Measurements from ENCODE around the gene PLSCR4.

PLSCR4 gene

GRCh38 chr3:146156666-146157314 is 94.1 kb downstream of the PLSCR4 start:
- Histone ChIP-seq H3K36me3 (ENCODE audit: control insufficient read depth in 4 of 4, insufficient read depth in 4 of 4, low read length in 3 of 4) (no peaks in the 10 kb centered on the region), H3K4me3 (ENCODE audit: control insufficient read depth in 1 of 7, extremely low read depth in 1 of 7, insufficient read depth in 4 of 7, low read depth in 2 of 7, low read length in 6 of 7) (peak overlapping the region in 4 of 7 experiments; percentile 31 to 57 (median 48)), H3K9me3 (ENCODE audit: control extremely low read depth in 1 of 5, control insufficient read depth in 4 of 5, insufficient read depth in 2 of 5, low read depth in 1 of 5, low read length in 4 of 5) (no peaks in the 10 kb centered on the region), H3K27ac (ENCODE audit: insufficient read depth in 1 of 2, low read depth in 1 of 2, low read length in 2 of 2, poor library complexity in 1 of 2, severe bottlenecking in 2 of 2) (peak overlapping the region; percentile 69 to 90), H3K4me1 (ENCODE audit: control extremely low read depth in 1 of 4, control insufficient read depth in 4 of 4, insufficient read depth in 4 of 4, low read length in 3 of 4) (peaks cover 12 to 71% (median 33%) of the 10 kb centered on the region in 4 experiments), H3K27me3 (replicated peaks in 2 of 5; ENCODE audit: control insufficient read depth in 4 of 5, insufficient read depth in 5 of 5, low read length in 4 of 5) (peaks cover 0 to 2% (median 0%) of the 10 kb centered on the region in 5 experiments)
- peak; percentile 53 to 74 (median 64) for DNase-seq
- CTCF ChIA-PET, result interaction anchor here (0.7 to 8.0 kb wide), 11 partner anchors 9 to 417 kb away, joined by 3 to 43 read pairs (median 4); no protein-coding TSS in a partner anchor
- WGBS (ENCODE audit: insufficient coverage), result 12% methylated on average over 3 of the region's 3 CpGs
- POLR2A ChIA-PET, result no interaction called here

DNA sequence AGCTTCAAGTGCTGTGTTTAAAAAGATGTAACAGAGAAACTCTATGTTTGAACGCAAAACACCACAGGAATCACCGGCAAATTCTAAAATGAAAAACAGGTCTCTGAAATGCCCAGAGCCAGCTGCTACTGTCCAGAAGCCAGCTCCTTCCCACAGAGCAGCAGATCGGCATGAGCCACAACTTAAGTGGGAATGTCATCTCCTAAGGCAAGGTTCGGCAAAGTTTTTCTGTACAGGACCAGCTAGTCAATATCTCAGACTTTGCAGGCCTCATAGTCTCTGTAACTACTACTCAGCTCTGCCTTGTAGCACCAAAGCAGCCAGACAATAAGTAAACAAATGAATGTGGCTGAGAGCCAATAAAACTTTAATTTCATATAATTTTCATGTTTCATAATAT is 94.8 kb downstream of the PLSCR4 start:
- Histone ChIP-seq H3K4me3 (ENCODE audit: control insufficient read depth in 1 of 7, extremely low read depth in 1 of 7, insufficient read depth in 4 of 7, low read depth in 2 of 7, low read length in 6 of 7) (peak overlapping the region in 2 of 7 experiments; percentile 31 to 57), H3K36me3 (ENCODE audit: control insufficient read depth in 4 of 4, insufficient read depth in 4 of 4, low read length in 3 of 4) (no peaks in the 10 kb centered on the region), H3K27ac (ENCODE audit: insufficient read depth in 1 of 2, low read depth in 1 of 2, low read length in 2 of 2, poor library complexity in 1 of 2, severe bottlenecking in 2 of 2) (peak overlapping the region; percentile 69 to 90), H3K4me1 (ENCODE audit: control extremely low read depth in 1 of 4, control insufficient read depth in 4 of 4, insufficient read depth in 4 of 4, low read length in 3 of 4) (peaks cover 10 to 66% (median 27%) of the 10 kb centered on the region in 4 experiments), H3K9me3 (ENCODE audit: control extremely low read depth in 1 of 5, control insufficient read depth in 4 of 5, insufficient read depth in 2 of 5, low read depth in 1 of 5, low read length in 4 of 5) (no peaks in the 10 kb centered on the region), H3K27me3 (replicated peaks in 2 of 5; ENCODE audit: control insufficient read depth in 4 of 5, insufficient read depth in 5 of 5, low read length in 4 of 5) (peaks cover 0 to 2% (median 0%) of the 10 kb centered on the region in 5 experiments)
- DNase-seq, result peak in 1 of 3 donors; percentile 13
- 77% methylated on average over 4 of the region's 4 CpGs for WGBS (ENCODE audit: insufficient coverage)
- CTCF ChIA-PET, result interaction anchor here (0.7 to 8.0 kb wide), 8 partner anchors 9 to 418 kb away, joined by 3 to 43 read pairs (median 4); no protein-coding TSS in a partner anchor
- POLR2A ChIA-PET, result no interaction called here

- H3K36me3 ChIP-seq (ENCODE audit: control insufficient read depth in 4 of 4, insufficient read depth in 4 of 4, low read length in 3 of 4), result no peaks in the 10 kb centered on the region
- no peaks in the 10 kb centered on the region for H3K9me3 ChIP-seq (ENCODE audit: control extremely low read depth in 1 of 5, control insufficient read depth in 4 of 5, insufficient read depth in 2 of 5, low read depth in 1 of 5, low read length in 4 of 5)
- WGBS (ENCODE audit: insufficient coverage), result 80% methylated on average over 1 of the region's 2 CpGs
- ChIA-PET POLR2A (no interaction called here), CTCF (interaction anchor here (8.0 kb wide), 1 partner anchor 34 kb away, joined by 43 read pairs; no protein-coding TSS in a partner anchor)
- H3K27ac ChIP-seq (ENCODE audit: insufficient read depth in 1 of 2, low read depth in 1 of 2, low read length in 2 of 2, poor library complexity in 1 of 2, severe bottlenecking in 2 of 2), result no peak overlapping the region
- DNase-seq, result peak in 2 of 3 donors; percentile 32 to 56
- peaks cover 10 to 60% (median 20%) of the 10 kb centered on the region in 4 experiments for H3K4me1 ChIP-seq (ENCODE audit: control extremely low read depth in 1 of 4, control insufficient read depth in 4 of 4, insufficient read depth in 4 of 4, low read length in 3 of 4)
- no peak overlapping the region for H3K4me3 ChIP-seq (ENCODE audit: control insufficient read depth in 1 of 7, extremely low read depth in 1 of 7, insufficient read depth in 4 of 7, low read depth in 2 of 7, low read length in 6 of 7)
- H3K27me3 ChIP-seq (replicated peaks in 2 of 5; ENCODE audit: control insufficient read depth in 4 of 5, insufficient read depth in 5 of 5, low read length in 4 of 5), result no peaks in the 10 kb centered on the region
Observed at GRCh38 chr3:146154995-146155394, 95.9 kb downstream of the PLSCR4 start.

DNA sequence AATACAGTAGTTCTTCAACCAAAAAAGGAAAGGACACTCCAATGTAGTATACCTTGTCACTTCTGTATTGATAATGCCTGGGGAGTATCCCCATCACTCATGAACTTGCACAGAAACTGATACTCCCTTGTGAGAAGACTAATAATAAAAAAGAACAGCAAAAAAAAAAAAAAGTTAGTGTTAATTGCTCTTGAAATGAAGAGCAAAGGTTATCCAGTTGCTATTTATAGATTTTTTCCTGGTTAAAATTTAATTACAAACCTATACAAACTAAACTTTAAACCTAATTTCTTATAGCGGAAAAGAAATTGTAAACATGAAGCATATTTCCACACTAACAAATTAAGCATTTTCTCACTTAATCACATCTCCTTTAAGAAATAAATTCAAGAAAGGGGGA is 96.6 kb downstream of the PLSCR4 start:
- no peak overlapping the region for H3K27ac ChIP-seq (ENCODE audit: insufficient read depth in 1 of 2, low read depth in 1 of 2, low read length in 2 of 2, poor library complexity in 1 of 2, severe bottlenecking in 2 of 2)
- H3K36me3 ChIP-seq (ENCODE audit: control insufficient read depth in 4 of 4, insufficient read depth in 4 of 4, low read length in 3 of 4), result no peaks in the 10 kb centered on the region
- CTCF ChIA-PET, result no interaction called here
- peaks cover 8 to 53% (median 17%) of the 10 kb centered on the region in 4 experiments for H3K4me1 ChIP-seq (ENCODE audit: control extremely low read depth in 1 of 4, control insufficient read depth in 4 of 4, insufficient read depth in 4 of 4, low read length in 3 of 4)
- POLR2A ChIA-PET, result no interaction called here
- no peaks in the 10 kb centered on the region for H3K9me3 ChIP-seq (ENCODE audit: control extremely low read depth in 1 of 5, control insufficient read depth in 4 of 5, insufficient read depth in 2 of 5, low read depth in 1 of 5, low read length in 4 of 5)
- DNase-seq, result no peak
- no peak overlapping the region for H3K4me3 ChIP-seq (ENCODE audit: control insufficient read depth in 1 of 7, extremely low read depth in 1 of 7, insufficient read depth in 4 of 7, low read depth in 2 of 7, low read length in 6 of 7)
- whole genome bisulfite sequencing (ENCODE audit: insufficient coverage), result no CpG with 5 or more reads among the region's 1 CpG
- H3K27me3 ChIP-seq (replicated peaks in 2 of 5; ENCODE audit: control insufficient read depth in 4 of 5, insufficient read depth in 5 of 5, low read length in 4 of 5), result no peaks in the 10 kb centered on the region

DNA sequence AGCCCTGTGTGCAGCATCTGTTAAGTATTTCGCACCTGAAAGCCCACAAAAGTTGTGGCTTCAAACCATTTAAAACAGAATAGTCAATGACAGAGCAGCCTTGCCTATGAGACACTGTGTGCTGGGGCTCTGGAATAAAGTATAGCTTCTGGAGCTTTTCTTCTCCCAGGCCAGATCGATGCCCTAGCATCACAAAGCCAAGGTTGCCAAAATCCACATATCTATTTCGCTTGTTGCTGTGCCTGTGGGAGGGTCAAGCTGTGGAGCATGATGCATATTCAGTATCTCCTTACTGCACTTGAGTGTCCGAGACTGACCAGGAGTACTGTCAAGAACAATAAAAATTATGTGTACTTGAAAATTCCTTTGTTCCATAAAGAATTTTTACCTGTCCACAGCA is 97.5 kb downstream of the PLSCR4 start:
- Histone ChIP-seq H3K27ac (ENCODE audit: insufficient read depth in 1 of 2, low read depth in 1 of 2, low read length in 2 of 2, poor library complexity in 1 of 2, severe bottlenecking in 2 of 2) (no peak overlapping the region), H3K36me3 (ENCODE audit: control insufficient read depth in 4 of 4, insufficient read depth in 4 of 4, low read length in 3 of 4) (no peaks in the 10 kb centered on the region), H3K27me3 (replicated peaks in 2 of 5; ENCODE audit: control insufficient read depth in 4 of 5, insufficient read depth in 5 of 5, low read length in 4 of 5) (no peaks in the 10 kb centered on the region), H3K4me3 (ENCODE audit: control insufficient read depth in 1 of 7, extremely low read depth in 1 of 7, insufficient read depth in 4 of 7, low read depth in 2 of 7, low read length in 6 of 7) (no peak overlapping the region), H3K9me3 (ENCODE audit: control extremely low read depth in 1 of 5, control insufficient read depth in 4 of 5, insufficient read depth in 2 of 5, low read depth in 1 of 5, low read length in 4 of 5) (no peaks in the 10 kb centered on the region), H3K4me1 (ENCODE audit: control extremely low read depth in 1 of 4, control insufficient read depth in 4 of 4, insufficient read depth in 4 of 4, low read length in 3 of 4) (peaks cover 8 to 46% (median 17%) of the 10 kb centered on the region in 4 experiments)
- ChIA-PET POLR2A (no interaction called here), CTCF (interaction anchor here (1.5 kb wide), 1 partner anchor 35 kb away, joined by 5 read pairs; no protein-coding TSS in a partner anchor)
- WGBS (ENCODE audit: insufficient coverage), result 92% methylated on average over 2 of the region's 4 CpGs
- DNase-seq, result no peak

DNA sequence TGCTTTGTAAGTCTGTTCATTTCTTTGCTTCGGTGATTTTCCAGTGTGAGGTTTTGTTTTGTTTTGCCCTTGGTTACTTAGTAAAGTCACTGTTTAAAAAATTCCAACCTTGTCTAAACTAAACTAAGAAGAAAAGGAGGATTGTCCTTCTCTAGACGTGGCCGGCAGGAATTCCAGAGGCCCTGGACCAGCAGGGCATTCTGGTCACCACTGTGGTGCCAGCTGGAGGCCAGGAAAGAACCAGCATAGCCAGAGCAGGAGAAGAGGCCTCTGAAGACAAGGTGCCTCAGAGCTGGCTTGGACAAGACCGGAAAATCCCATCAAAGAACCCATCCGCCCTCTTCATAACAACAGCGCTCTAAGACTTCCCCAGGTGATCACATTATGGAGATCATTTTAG is 98.1 kb downstream of the PLSCR4 start:
- Histone ChIP-seq H3K4me1 (ENCODE audit: control extremely low read depth in 1 of 4, control insufficient read depth in 4 of 4, insufficient read depth in 4 of 4, low read length in 3 of 4) (peaks cover 8 to 40% (median 15%) of the 10 kb centered on the region in 4 experiments), H3K9me3 (ENCODE audit: control extremely low read depth in 1 of 5, control insufficient read depth in 4 of 5, insufficient read depth in 2 of 5, low read depth in 1 of 5, low read length in 4 of 5) (no peaks in the 10 kb centered on the region), H3K27me3 (replicated peaks in 2 of 5; ENCODE audit: control insufficient read depth in 4 of 5, insufficient read depth in 5 of 5, low read length in 4 of 5) (no peaks in the 10 kb centered on the region), H3K36me3 (ENCODE audit: control insufficient read depth in 4 of 4, insufficient read depth in 4 of 4, low read length in 3 of 4) (no peaks in the 10 kb centered on the region), H3K4me3 (ENCODE audit: control insufficient read depth in 1 of 7, extremely low read depth in 1 of 7, insufficient read depth in 4 of 7, low read depth in 2 of 7, low read length in 6 of 7) (no peak overlapping the region), H3K27ac (ENCODE audit: insufficient read depth in 1 of 2, low read depth in 1 of 2, low read length in 2 of 2, poor library complexity in 1 of 2, severe bottlenecking in 2 of 2) (peak overlapping the region in 1 of 2 experiments; percentile 9)
- DNase-seq, result no peak
- 93% methylated on average over 3 of the region's 6 CpGs for WGBS (ENCODE audit: insufficient coverage)
- ChIA-PET CTCF (interaction anchor here (1.5 kb wide), 1 partner anchor 35 kb away, joined by 5 read pairs; no protein-coding TSS in a partner anchor), POLR2A (no interaction called here)

DNA sequence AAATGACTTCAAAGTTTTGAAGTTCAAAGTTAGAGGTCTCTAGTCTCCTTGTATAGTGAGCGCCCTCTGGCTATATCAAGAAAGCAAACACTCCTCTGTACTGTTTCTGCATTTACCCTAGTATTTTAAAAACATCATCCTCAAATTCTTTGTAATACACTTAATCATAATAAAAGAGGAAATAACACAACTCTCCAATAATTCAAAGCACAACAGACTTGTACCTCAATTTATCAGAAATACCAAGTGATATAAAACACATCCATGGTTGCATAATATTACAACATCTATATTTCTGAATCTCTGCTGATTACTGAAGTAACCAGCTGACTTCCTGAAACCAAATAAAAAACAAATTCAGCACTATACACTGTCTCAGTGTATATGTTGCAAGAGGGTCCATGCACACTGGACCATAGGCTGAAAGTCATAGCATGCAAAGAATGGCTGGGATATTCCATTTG is 102.4 kb downstream of the PLSCR4 start:
- no peak overlapping the region for H3K4me3 ChIP-seq (ENCODE audit: control insufficient read depth in 1 of 7, extremely low read depth in 1 of 7, insufficient read depth in 4 of 7, low read depth in 2 of 7, low read length in 6 of 7)
- H3K27ac ChIP-seq (ENCODE audit: insufficient read depth in 1 of 2, low read depth in 1 of 2, low read length in 2 of 2, poor library complexity in 1 of 2, severe bottlenecking in 2 of 2), result no peak overlapping the region
- ChIA-PET CTCF (interaction anchor here (1.2 to 1.6 kb wide), 2 partner anchors 12 to 83 kb away, joined by 3 to 4 read pairs; partner anchors contain the start of gene PLOD2), POLR2A (no interaction called here)
- H3K9me3 ChIP-seq (ENCODE audit: control extremely low read depth in 1 of 5, control insufficient read depth in 4 of 5, insufficient read depth in 2 of 5, low read depth in 1 of 5, low read length in 4 of 5), result no peaks in the 10 kb centered on the region
- peaks cover 0 to 13% (median 3%) of the 10 kb centered on the region in 4 experiments for H3K4me1 ChIP-seq (ENCODE audit: control extremely low read depth in 1 of 4, control insufficient read depth in 4 of 4, insufficient read depth in 4 of 4, low read length in 3 of 4)
- peak in 2 of 3 donors; percentile 28 to 45 for DNase-seq
- no peaks in the 10 kb centered on the region for H3K27me3 ChIP-seq (replicated peaks in 2 of 5; ENCODE audit: control insufficient read depth in 4 of 5, insufficient read depth in 5 of 5, low read length in 4 of 5)
- no CpG with 5 or more reads among the region's 1 CpG for WGBS (ENCODE audit: insufficient coverage)
- H3K36me3 ChIP-seq (ENCODE audit: control insufficient read depth in 4 of 4, insufficient read depth in 4 of 4, low read length in 3 of 4), result no peaks in the 10 kb centered on the region

All from common myeloid progenitor, CD34-positive (primary cell).